ENCODE results near the gene CDON. TPM values are rescaled to one million over a fixed set of nuclear protein-coding genes. Genes with fewer than 3 reads are reported as not detected.
A peak's percentile ranks its signal among the peaks of the same experiment; 100 is the strongest.

Gene CDON
- total and polyA plus RNA-seq, 2 donors (not counting 1 experiment from before 2014, with no cell fraction given) = 0.01 TPM; not detected in 1

- no peak overlapping the region for H3K27ac Mint-ChIP-seq
- WGBS (ENCODE audit: insufficient coverage) = 79% methylated on average over 6 of the region's 8 CpGs
- H3K4me3 ChIP-seq (ENCODE audit: control extremely low read depth in 1 of 5, extremely low read depth in 1 of 5, insufficient read depth in 1 of 5, low read depth in 2 of 5, low read length in 4 of 5) = no peak overlapping the region
- no peak overlapping the region for H2AFZ ChIP-seq (ENCODE audit: insufficient read depth, low read depth, low read length, poor library complexity, severe bottlenecking)
- H3K79me2 ChIP-seq (ENCODE audit: control insufficient read depth, insufficient read depth, low read length) = no peaks in the 10 kb centered on the region
- no peak for DNase-seq
- no peak overlapping the region for H3K4me2 ChIP-seq (replicated peaks; ENCODE audit: low read depth, low read length, poor library complexity, severe bottlenecking)
- ATAC-seq (ENCODE audit: low read depth) = no peak
- ChIA-PET POLR2A (no interaction called here), CTCF (interaction anchor here (0.7 to 3.4 kb wide), 5 partner anchors 20 to 1279 kb away, joined by 3 to 29 read pairs (median 4); partner anchors contain the start of gene PUS3)
- no peaks in the 10 kb centered on the region for H3K9me3 Mint-ChIP-seq (ENCODE audit: insufficient read depth)
- intact Hi-C loops (cut with micrococcal nuclease) = loop anchor here (2.0 kb wide), 1 partner anchor 557 kb away; no protein-coding TSS in a partner anchor
- no peaks in the 10 kb centered on the region for H3K4me1 ChIP-seq (ENCODE audit: control insufficient read depth in 2 of 2, insufficient read depth in 2 of 2, low read length in 2 of 2)
- H3K27me3 ChIP-seq (replicated peaks in 1 of 4; ENCODE audit: control extremely low read depth in 1 of 4, control insufficient read depth in 3 of 4, insufficient read depth in 4 of 4, low read length in 3 of 4) = peaks cover 0 to 11% (median 0%) of the 10 kb centered on the region in 4 experiments
- H3K9me3 ChIP-seq (ENCODE audit: control extremely low read depth in 1 of 3, control insufficient read depth in 2 of 3, insufficient read depth in 1 of 3, low read length in 2 of 3) = no peaks in the 10 kb centered on the region
- no peak overlapping the region for H3K4me3 Mint-ChIP-seq
- H3K4me1 Mint-ChIP-seq = peaks cover 2% of the 10 kb centered on the region
- no peaks in the 10 kb centered on the region for H3K36me3 ChIP-seq (replicated peaks in 1 of 2; ENCODE audit: control extremely low read depth in 1 of 2, control insufficient read depth in 1 of 2, extremely low read depth in 1 of 2, insufficient read depth in 2 of 2, low read length in 1 of 2)
- H4K20me1 ChIP-seq (ENCODE audit: control insufficient read depth, insufficient read depth, low read length, poor library complexity, severe bottlenecking) = no peaks in the 10 kb centered on the region
- peaks cover 43% of the 10 kb centered on the region for H3K27me3 Mint-ChIP-seq
- TF ChIP-seq CTCF (IDR thresholded peaks at IDR 0.05) = no peak
- TF ChIP-seq EZH2 (IDR thresholded peaks at IDR 0.05; ENCODE audit: borderline replicate concordance, insufficient read depth, low read depth, low read length, poor library complexity, severe bottlenecking) = no peak
- no peak overlapping the region for H3K27ac ChIP-seq (ENCODE audit: low read length in 2 of 2)
- no peak overlapping the region for H3K9ac ChIP-seq (ENCODE audit: low read length)
These were observed 139.0 kb downstream of the CDON start for GRCh38 chr11:125923633-125924032.

- Histone ChIP-seq H3K9me3 (ENCODE audit: control extremely low read depth in 1 of 3, control insufficient read depth in 2 of 3, insufficient read depth in 1 of 3, low read length in 2 of 3) (no peaks in the 10 kb centered on the region), H3K9ac (ENCODE audit: low read length) (no peak overlapping the region), H3K79me2 (ENCODE audit: control insufficient read depth, insufficient read depth, low read length) (no peaks in the 10 kb centered on the region), H3K4me1 (ENCODE audit: control insufficient read depth in 2 of 2, insufficient read depth in 2 of 2, low read length in 2 of 2) (no peaks in the 10 kb centered on the region), H4K20me1 (ENCODE audit: control insufficient read depth, insufficient read depth, low read length, poor library complexity, severe bottlenecking) (no peaks in the 10 kb centered on the region), H3K27me3 (replicated peaks in 1 of 4; ENCODE audit: control extremely low read depth in 1 of 4, control insufficient read depth in 3 of 4, insufficient read depth in 4 of 4, low read length in 3 of 4) (peaks cover 0 to 11% (median 1%) of the 10 kb centered on the region in 4 experiments), H3K4me3 (ENCODE audit: control extremely low read depth in 1 of 5, extremely low read depth in 1 of 5, insufficient read depth in 1 of 5, low read depth in 2 of 5, low read length in 4 of 5) (no peak overlapping the region), H3K4me2 (replicated peaks; ENCODE audit: low read depth, low read length, poor library complexity, severe bottlenecking) (no peak overlapping the region), H3K36me3 (replicated peaks in 1 of 2; ENCODE audit: control extremely low read depth in 1 of 2, control insufficient read depth in 1 of 2, extremely low read depth in 1 of 2, insufficient read depth in 2 of 2, low read length in 1 of 2) (no peaks in the 10 kb centered on the region), H3K27ac (ENCODE audit: low read length in 2 of 2) (no peak overlapping the region), H2AFZ (ENCODE audit: insufficient read depth, low read depth, low read length, poor library complexity, severe bottlenecking) (no peak overlapping the region)
- H3K4me3 Mint-ChIP-seq = no peak overlapping the region
- peaks cover 42% of the 10 kb centered on the region for H3K27me3 Mint-ChIP-seq
- ATAC-seq (ENCODE audit: low read depth) (peak; percentile 43), DNase-seq (peak; percentile 61)
- intact Hi-C loops (cut with micrococcal nuclease) = loop anchor here (2.0 kb wide), 1 partner anchor 558 kb away; no protein-coding TSS in a partner anchor
- ChIA-PET POLR2A (no interaction called here), CTCF (interaction anchor here (0.7 to 3.4 kb wide), 5 partner anchors 20 to 1279 kb away, joined by 3 to 29 read pairs (median 4); partner anchors contain the start of gene PUS3)
- TF ChIP-seq EZH2 (IDR thresholded peaks at IDR 0.05; ENCODE audit: borderline replicate concordance, insufficient read depth, low read depth, low read length, poor library complexity, severe bottlenecking) (no peak), CTCF (IDR thresholded peaks at IDR 0.05) (peak; percentile 72)
- H3K27ac Mint-ChIP-seq = no peak overlapping the region
- H3K4me1 Mint-ChIP-seq = peaks cover 2% of the 10 kb centered on the region
- 0% methylated on average over 5 of the region's 8 CpGs for WGBS (ENCODE audit: insufficient coverage)
- no peaks in the 10 kb centered on the region for H3K9me3 Mint-ChIP-seq (ENCODE audit: insufficient read depth)
These were observed 139.6 kb downstream of the CDON start for GRCh38 chr11:125923012-125923579.
